GM18505 (cell line): ENCODE data around the gene UQCRHL.

Source experiments
- ATAC-seq: cut with Tn5 transposase; IDR thresholded peaks from one replicate; pipeline ENCODE4 v1.9.1; 2021; ENCODE audit not compliant: unreplicated experiment
- POLR2A ChIP-seq: IDR thresholded peaks from 4 replicates; pipeline ENCODE4 v1.6.1; 2011; ENCODE audit warnings: borderline replicate concordance; ENCODE audit not compliant: insufficient read depth, insufficient read length; ENCODE audit errors: extremely low read depth

The UQCRHL gene

GRCh38 chr1:15762546-15762945 lies 44.9 kb downstream of the UQCRHL start:
- TF ChIP-seq POLR2A, result no peak
- ATAC-seq, result no peak

- no peak for ATAC-seq
- no peak for TF ChIP-seq POLR2A
These were observed 45.9 kb downstream of the UQCRHL start for GRCh38 chr1:15761366-15762128.

- ATAC-seq, result no peak
- no peak for TF ChIP-seq POLR2A
These were observed 46.8 kb downstream of the UQCRHL start for GRCh38 chr1:15760520-15761211.

- ATAC-seq, result no peak
- no peak for TF ChIP-seq POLR2A
These were observed 48.3 kb downstream of the UQCRHL start for GRCh38 chr1:15758953-15759661.

GRCh38 chr1:15758343-15758931 lies 49.0 kb downstream of the UQCRHL start, which contains the start of gene FBLIM1:
TSS of gene FBLIM1 (plus strand) at chr1:15758795. CDS start at chr1:15764984, 6,189 bp downstream.
- ATAC-seq, result no peak
- TF ChIP-seq POLR2A, result no peak

GRCh38 chr1:15757575-15758342 lies 49.7 kb downstream of the UQCRHL start:
- no peak for ATAC-seq
- TF ChIP-seq POLR2A, result no peak
